ENCODE data around the gene SNRNP40.

SNRNP40 gene

GRCh38 chr1:31238986-31239613 lies 57.5 kb downstream of the SNRNP40 start:
- no peak overlapping the region for H3K4me3 ChIP-seq (ENCODE audit: low read length)
- no peak for DNase-seq (ENCODE audit: low read depth, low spot score)

- H3K4me3 ChIP-seq (ENCODE audit: low read length) = no peak overlapping the region
- DNase-seq (ENCODE audit: low read depth, low spot score) = no peak
Observed at GRCh38 chr1:31238612-31238985, 58.0 kb downstream of the SNRNP40 start.

- DNase-seq (ENCODE audit: low read depth, low spot score) = no peak
- no peak overlapping the region for H3K4me3 ChIP-seq (ENCODE audit: low read length)
Observed at GRCh38 chr1:31234870-31235269, 61.7 kb downstream of the SNRNP40 start.

- DNase-seq (ENCODE audit: low read depth, low spot score) = no peak
- no peak overlapping the region for H3K4me3 ChIP-seq (ENCODE audit: low read length)
Observed at GRCh38 chr1:31234123-31234708, 62.4 kb downstream of the SNRNP40 start.

DNA sequence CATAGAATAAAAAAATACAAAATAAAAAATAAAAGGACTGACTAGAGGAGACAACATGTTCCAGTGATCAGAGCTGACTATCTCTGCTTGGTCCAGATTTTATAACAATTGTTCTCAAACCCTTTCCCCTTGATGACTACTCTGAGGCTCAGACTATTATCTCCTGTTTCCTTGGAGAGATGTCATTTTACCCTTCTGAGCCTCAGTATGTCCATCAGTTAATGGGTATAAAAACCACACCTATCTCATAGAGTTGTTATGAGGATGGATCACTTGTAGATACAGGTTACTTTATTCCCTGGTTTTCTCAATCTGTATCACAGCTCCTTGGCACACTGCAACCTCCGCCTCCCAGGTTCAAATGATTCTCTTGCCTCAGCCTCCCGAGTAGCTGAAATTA lies 63.9 kb downstream of the SNRNP40 start:
- no peak overlapping the region for H3K4me3 ChIP-seq (ENCODE audit: low read length)
- DNase-seq (ENCODE audit: low read depth, low spot score) = no peak

GRCh38 chr1:31231802-31232201 lies 64.8 kb downstream of the SNRNP40 start:
- no peak for DNase-seq (ENCODE audit: low read depth, low spot score)
- H3K4me3 ChIP-seq (ENCODE audit: low read length) = no peak overlapping the region

DNA sequence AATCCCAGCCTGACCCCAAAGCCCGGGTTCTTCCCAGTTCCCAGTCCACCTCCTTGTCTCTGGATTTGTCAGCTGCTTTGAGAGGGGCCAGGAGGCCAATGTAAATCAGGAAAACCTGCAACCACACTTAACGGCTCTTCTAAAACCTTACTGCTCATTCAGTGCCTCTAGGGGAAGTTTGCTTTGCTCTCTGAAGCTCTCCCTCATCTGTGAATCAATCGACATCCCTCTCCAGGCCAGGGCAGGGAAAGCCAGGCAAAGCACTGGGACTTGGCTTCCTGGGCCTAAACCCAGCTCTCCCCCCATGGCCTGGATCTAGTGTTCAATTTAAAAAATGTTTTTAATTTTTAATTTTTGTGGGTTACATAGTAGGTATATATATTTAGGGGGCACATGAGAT lies 66.2 kb downstream of the SNRNP40 start:
- no peak for DNase-seq (ENCODE audit: low read depth, low spot score)
- no peak overlapping the region for H3K4me3 ChIP-seq (ENCODE audit: low read length)

GRCh38 chr1:31228986-31229385 lies 67.6 kb downstream of the SNRNP40 start:
- no peak for DNase-seq (ENCODE audit: low read depth, low spot score)
- no peak overlapping the region for H3K4me3 ChIP-seq (ENCODE audit: low read length)

DNA sequence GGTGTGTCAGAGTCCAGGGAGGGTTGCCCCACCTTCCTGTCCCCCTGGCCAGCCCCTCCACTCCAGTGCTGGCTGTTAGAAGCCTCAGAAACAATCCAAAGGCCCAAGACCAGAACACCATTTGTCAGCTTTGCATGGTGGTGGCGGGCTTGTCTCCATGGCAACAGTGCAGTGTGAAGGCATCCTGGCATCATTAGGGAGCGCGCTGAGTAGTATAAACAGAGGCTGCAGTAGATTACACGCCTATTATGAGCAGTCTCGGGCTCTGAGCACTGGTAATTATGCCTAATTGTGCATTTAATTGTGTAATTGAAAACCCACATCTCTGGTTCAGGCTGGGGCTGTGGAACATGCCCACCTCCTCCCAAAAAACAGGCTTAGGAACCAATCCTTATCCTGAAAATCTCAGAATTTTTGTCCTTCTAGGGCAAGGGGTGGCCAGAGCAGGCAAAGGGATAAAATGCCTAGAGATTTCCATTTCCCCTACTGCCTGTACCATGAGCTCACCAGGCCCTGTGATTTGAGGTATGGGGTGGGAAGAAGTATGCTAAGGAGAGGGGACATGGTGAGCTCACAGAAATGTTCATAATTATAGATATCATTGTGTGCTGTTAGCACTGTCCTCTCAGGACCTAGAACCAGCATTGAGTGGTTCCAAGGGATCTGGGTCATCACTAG lies 68.6 kb downstream of the SNRNP40 start:
- no peak for DNase-seq (ENCODE audit: low read depth, low spot score)
- H3K4me3 ChIP-seq (ENCODE audit: low read length) = no peak overlapping the region

GRCh38 chr1:31224068-31224467 lies 72.5 kb downstream of the SNRNP40 start:
- DNase-seq (ENCODE audit: low read depth, low spot score) = no peak
- no peak overlapping the region for H3K4me3 ChIP-seq (ENCODE audit: low read length)

DNA sequence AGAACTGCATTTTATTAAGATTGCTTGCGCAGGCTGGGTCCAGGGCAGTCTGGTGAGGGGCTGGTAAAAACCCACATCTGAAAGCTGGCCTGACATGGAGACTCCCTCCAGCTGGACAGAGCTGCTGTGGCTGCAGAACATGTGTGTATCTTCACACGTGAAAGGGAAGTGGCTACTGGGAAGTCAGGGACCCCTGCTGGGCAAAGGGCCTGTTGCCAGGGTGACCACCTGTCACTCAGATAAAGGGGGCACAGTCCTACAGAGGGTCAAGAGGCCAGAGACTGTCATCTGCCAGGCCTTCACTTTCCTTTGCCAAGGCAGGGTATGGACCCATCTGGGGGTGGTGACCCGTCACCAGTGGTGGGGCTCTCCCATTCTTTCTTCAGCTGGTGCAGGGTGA lies 74.4 kb downstream of the SNRNP40 start:
- H3K4me3 ChIP-seq (ENCODE audit: low read length) = no peak overlapping the region
- no peak for DNase-seq (ENCODE audit: low read depth, low spot score)

GRCh38 chr1:31221072-31221471 lies 75.5 kb downstream of the SNRNP40 start:
- no peak for DNase-seq (ENCODE audit: low read depth, low spot score)
- no peak overlapping the region for H3K4me3 ChIP-seq (ENCODE audit: low read length)

- no peak for DNase-seq (ENCODE audit: low read depth, low spot score)
Observed at GRCh38 chr1:31219489-31219888, 77.1 kb downstream of the SNRNP40 start.

DNA sequence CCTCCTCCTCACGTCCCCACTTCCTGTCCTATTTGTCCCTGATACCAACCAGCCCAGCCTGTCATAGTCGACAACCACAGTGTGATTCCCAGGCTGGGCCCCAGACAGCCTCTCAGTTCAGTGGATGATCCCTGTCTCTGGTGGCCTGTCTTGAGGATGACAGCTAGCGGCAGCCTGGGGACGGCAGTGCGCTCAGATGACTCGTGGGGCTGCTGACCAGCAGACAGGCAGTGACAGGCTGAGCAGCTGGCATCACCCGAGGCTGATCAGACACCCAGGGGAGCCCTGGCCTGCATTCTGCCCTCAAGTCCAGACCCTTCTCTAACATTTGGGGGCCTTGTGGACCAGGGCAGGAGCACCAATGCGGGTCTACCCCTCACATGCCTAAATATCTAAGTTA lies 77.9 kb downstream of the SNRNP40 start:
- no peak for DNase-seq (ENCODE audit: low read depth, low spot score)
- H3K4me3 ChIP-seq (ENCODE audit: low read length) = no peak overlapping the region

More at GRCh38 chr1:31219489-31219888, 77.1 kb downstream of the SNRNP40 start:
- H3K4me3 ChIP-seq (ENCODE audit: low read length) = no peak overlapping the region

- H3K4me3 ChIP-seq (ENCODE audit: low read length) = no peak overlapping the region
- no peak for DNase-seq (ENCODE audit: low read depth, low spot score)
Observed at GRCh38 chr1:31216016-31216415, 80.6 kb downstream of the SNRNP40 start.

DNA sequence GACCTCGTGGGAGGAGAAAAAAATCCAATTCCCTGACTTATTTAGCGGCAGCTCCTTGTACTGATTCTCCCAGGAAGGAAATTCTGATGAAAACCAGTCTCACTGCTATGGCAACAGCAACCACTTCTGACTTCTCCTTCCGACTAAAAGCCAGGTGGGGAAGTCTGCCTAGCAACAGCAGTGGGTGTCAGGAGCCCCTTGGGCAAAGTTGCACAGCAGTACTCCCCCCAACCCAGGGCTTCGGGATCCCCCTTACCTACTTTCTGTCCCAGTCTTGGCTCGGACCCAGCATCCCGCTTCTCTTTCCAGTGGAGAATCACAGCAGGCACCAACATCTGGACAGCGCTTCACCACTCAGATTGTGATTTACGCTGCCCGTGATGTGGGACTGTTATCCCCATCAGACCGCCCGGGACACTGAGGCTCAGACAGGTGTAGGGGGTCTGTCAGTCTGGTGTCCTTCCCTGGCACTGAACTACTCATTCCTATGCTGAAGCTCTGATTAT lies 81.5 kb downstream of the SNRNP40 start:
- no peak overlapping the region for H3K4me3 ChIP-seq (ENCODE audit: low read length)
- no peak for DNase-seq (ENCODE audit: low read depth, low spot score)

DNA sequence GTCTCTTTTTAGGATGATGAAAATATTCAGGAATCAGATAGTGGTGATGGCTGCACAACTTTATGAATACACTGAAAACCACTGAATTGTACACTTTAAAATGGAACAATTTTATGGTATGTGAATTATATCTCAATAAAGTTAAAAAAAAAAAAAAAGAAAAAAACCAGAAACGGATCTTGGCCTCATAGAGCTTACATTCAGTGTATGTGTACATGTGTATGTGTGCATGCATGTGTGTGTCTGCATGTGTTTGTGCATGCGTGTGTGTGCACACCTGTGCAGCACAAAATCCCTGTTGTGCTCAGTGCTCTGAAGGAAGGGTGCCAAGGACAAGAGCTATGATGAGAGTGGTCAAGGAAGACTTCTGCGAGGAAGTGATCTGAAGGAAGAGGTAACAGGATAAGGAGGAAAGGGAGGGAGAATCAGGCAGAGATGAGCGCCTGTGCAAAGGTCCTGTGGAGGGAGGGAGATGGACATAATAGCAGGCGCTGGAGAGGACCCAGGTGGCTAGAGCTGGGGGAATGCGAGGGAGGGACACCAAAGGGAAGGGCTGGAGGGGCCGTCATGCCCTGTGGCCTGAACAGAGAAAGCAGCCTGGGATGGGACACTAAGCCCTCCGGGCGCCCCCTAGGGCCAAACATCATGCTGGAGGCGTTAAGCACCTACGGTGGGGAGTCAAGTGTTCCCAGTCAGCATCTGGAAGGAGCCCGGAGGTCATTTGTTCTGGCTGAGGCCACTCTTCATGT lies 82.1 kb downstream of the SNRNP40 start:
- no peak for DNase-seq (ENCODE audit: low read depth, low spot score)
- H3K4me3 ChIP-seq (ENCODE audit: low read length) = no peak overlapping the region

All from Jurkat, Clone E6-1 (cell line).